Osteocyte (in vitro differentiated cells): ENCODE results near the gene SSTR3. TPM values are rescaled to one million over a fixed set of nuclear protein-coding genes. Genes with fewer than 3 reads are reported as not detected.

Source experiments
- DNase-seq: peaks from one replicate; pipeline ENCODE4 v3.0.0; 2021; ENCODE audit warnings: mixed read lengths; ENCODE audit not compliant: unreplicated experiment; ENCODE audit errors: extremely low spot score
- H3K27ac Mint-ChIP-seq: one replicate; pipeline ENCODE4 v1.8.0; 2021; ENCODE audit warnings: mild to moderate bottlenecking, mixed read lengths; ENCODE audit not compliant: unreplicated experiment
- H3K27me3 Mint-ChIP-seq: one replicate; pipeline ENCODE4 v1.8.0; 2021; ENCODE audit warnings: mixed read lengths; ENCODE audit not compliant: unreplicated experiment
- H3K36me3 Mint-ChIP-seq: one replicate; pipeline ENCODE4 v1.8.0; 2021; ENCODE audit warnings: mixed read lengths; ENCODE audit not compliant: unreplicated experiment
- H3K4me1 Mint-ChIP-seq: one replicate; pipeline ENCODE4 v1.8.0; 2021; ENCODE audit warnings: mixed read lengths; ENCODE audit not compliant: unreplicated experiment
- H3K4me3 Mint-ChIP-seq: one replicate; pipeline ENCODE4 v1.8.0; 2021; ENCODE audit warnings: mild to moderate bottlenecking, moderate library complexity, mixed read lengths; ENCODE audit not compliant: unreplicated experiment
- H3K9me3 Mint-ChIP-seq: one replicate; pipeline ENCODE4 v1.8.0; 2021; ENCODE audit warnings: mixed read lengths; ENCODE audit not compliant: unreplicated experiment
- CTCF ChIP-seq: fragments of 200-600 bp; sonication (generic); IDR thresholded peaks from 2 replicates; pipeline ENCODE4 v1.5.0; 2021; ENCODE audit warnings: antibody characterized with exemption, mild to moderate bottlenecking, moderate library complexity
- total RNA-seq: library from RNA; stranded (reverse); gene quantifications from 2 replicates; pipeline ENCODE4 v1.2.1, GENCODE V29; 2021

SSTR3 gene
- total RNA-seq, 1 donor from 2014 or later = not detected

- no peaks in the 10 kb centered on the region for H3K9me3 Mint-ChIP-seq
- H3K4me3 Mint-ChIP-seq = no peak overlapping the region
- H3K27ac Mint-ChIP-seq = no peak overlapping the region
- TF ChIP-seq CTCF = no peak
- H3K36me3 Mint-ChIP-seq = no peaks in the 10 kb centered on the region
- H3K4me1 Mint-ChIP-seq = no peaks in the 10 kb centered on the region
- H3K27me3 Mint-ChIP-seq = peaks cover 37% of the 10 kb centered on the region
- no peak for DNase-seq
These were observed 50.8 kb downstream of the SSTR3 start for GRCh38 chr22:37161443-37161842.

- Mint-ChIP-seq H3K36me3 (no peaks in the 10 kb centered on the region), H3K4me3 (no peak overlapping the region)
- DNase-seq = no peak
These were observed 52.2 kb downstream of the SSTR3 start for GRCh38 chr22:37160027-37160426.

DNA sequence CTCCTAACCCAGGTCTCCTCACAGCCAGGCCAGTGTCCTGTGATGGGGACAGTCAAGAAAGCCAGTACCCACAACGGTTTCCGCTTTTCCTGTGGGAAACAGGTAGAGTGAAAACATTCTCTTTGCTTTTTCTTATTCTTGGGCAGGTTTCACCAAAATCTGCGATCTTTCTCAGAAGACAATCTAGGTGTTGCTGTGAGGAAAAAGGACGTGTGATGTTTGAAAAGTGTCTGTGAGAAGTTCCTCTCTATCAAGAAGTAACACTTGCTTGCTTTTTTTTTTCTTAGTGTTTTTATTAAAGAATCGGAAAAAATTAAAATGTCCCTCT lies 53.4 kb downstream of the SSTR3 start:
- H3K27ac Mint-ChIP-seq = no peak overlapping the region
- no peak for TF ChIP-seq CTCF
- H3K9me3 Mint-ChIP-seq = peaks cover 4% of the 10 kb centered on the region
- H3K4me1 Mint-ChIP-seq = no peaks in the 10 kb centered on the region
- peaks cover 37% of the 10 kb centered on the region for H3K27me3 Mint-ChIP-seq
- no peak for DNase-seq
- H3K4me3 Mint-ChIP-seq = no peak overlapping the region
- H3K36me3 Mint-ChIP-seq = no peaks in the 10 kb centered on the region

More at GRCh38 chr22:37160027-37160426, 52.2 kb downstream of the SSTR3 start:
- H3K27ac Mint-ChIP-seq = no peak overlapping the region
- H3K9me3 Mint-ChIP-seq = peaks cover 4% of the 10 kb centered on the region
- TF ChIP-seq CTCF = no peak
- peaks cover 37% of the 10 kb centered on the region for H3K27me3 Mint-ChIP-seq
- H3K4me1 Mint-ChIP-seq = no peaks in the 10 kb centered on the region

DNA sequence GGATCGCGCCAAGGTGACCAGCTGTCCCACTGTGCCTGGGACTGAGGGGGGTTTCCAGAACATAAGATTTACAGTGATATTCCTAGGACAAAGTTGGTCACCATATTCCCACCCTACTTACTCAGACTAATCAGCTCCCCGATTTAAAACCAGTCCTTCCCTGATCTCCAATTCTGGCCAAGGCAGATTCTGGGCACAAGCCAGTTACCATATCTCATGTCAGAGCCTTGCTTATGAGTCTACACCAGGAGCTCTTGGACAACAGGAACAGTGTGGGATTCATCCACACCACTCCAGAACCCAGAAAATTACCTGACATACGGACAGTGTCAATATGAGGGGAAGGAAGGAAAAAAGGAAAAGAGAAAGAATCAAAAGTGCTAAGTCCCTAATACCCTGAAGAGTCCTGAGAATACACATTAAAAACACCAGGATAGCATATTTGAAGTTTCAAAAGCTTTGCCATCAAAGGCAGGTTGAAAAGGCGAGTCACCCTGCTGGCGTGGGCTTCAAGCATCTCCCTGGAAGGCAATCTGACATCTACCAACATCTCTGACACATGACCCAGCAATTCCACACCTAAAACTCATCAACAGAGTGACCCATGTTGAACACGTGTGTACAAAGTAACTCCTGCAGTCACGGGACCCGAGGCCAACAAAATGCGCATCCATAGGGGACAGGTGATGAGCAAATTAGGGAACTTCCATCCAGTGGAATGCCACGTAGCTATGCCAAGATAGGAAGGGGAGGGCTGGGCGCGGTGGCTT lies 54.6 kb downstream of the SSTR3 start:
- no peak overlapping the region for H3K27ac Mint-ChIP-seq
- TF ChIP-seq CTCF = no peak
- no peaks in the 10 kb centered on the region for H3K36me3 Mint-ChIP-seq
- H3K4me3 Mint-ChIP-seq = no peak overlapping the region
- H3K9me3 Mint-ChIP-seq = peaks cover 4% of the 10 kb centered on the region
- H3K4me1 Mint-ChIP-seq = no peaks in the 10 kb centered on the region
- H3K27me3 Mint-ChIP-seq = peaks cover 41% of the 10 kb centered on the region
- no peak for DNase-seq

DNA sequence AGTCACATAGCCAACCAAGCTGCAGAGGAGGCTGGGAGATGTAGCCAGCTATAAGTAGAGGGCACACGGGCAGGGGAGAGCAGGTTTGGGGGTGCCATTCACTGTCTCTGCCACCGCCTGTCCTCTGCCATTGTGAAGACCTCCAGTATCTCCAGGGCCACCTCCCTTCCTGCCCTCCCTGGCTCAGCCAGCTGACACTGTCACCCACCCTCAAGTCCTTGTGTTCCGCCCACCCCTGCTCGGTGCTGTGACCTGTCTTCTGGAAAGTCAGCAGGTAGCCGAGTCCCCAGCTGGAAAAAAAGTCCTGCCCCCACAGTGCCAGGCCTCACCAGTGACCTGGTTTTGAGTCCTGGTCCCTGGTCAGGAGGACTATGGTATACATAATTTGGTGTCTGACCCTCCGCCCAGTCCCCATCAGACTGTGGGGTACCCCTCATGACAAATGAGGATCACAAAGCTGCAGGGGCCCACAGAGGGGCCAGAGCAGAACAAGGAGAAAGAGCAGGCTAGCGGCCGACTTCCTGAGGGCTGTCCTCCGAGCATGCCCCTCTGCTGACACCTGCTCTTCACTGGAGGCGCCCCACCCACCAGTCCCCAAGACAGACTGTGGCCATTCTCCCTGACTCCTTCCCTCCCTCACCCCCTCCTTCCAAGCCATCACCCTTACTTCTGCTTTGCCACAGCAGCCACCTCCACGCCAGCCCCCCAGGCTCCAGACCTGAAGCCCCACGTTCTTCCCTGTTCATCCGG lies 55.4 kb downstream of the SSTR3 start:
- H3K4me1 Mint-ChIP-seq = no peaks in the 10 kb centered on the region
- no peak overlapping the region for H3K27ac Mint-ChIP-seq
- peaks cover 8% of the 10 kb centered on the region for H3K9me3 Mint-ChIP-seq
- H3K4me3 Mint-ChIP-seq = no peak overlapping the region
- H3K36me3 Mint-ChIP-seq = no peaks in the 10 kb centered on the region
- peaks cover 48% of the 10 kb centered on the region for H3K27me3 Mint-ChIP-seq
- DNase-seq = no peak
- no peak for TF ChIP-seq CTCF
